OCI-LY1 (cell line): ENCODE results near the gene DOCK1.

Source experiments
- CTCF ChIP-seq: fragments of 200-600 bp; sonication (generic), shearing (Covaris generic); IDR thresholded peaks from 2 replicates; pipeline ENCODE4 v1.5.1; 2017; ENCODE audit warnings: mild to moderate bottlenecking, antibody characterized with exemption, low read length, moderate library complexity, mixed read lengths
- EZH2 ChIP-seq: fragments of 200-600 bp; sonication (generic), shearing (Covaris generic); IDR thresholded peaks from 2 replicates; pipeline ENCODE4 v1.8.0; 2017; ENCODE audit warnings: borderline replicate concordance, mixed run types, mild to moderate bottlenecking, antibody characterized with exemption, low read length, moderate library complexity, mixed read lengths

DNA sequence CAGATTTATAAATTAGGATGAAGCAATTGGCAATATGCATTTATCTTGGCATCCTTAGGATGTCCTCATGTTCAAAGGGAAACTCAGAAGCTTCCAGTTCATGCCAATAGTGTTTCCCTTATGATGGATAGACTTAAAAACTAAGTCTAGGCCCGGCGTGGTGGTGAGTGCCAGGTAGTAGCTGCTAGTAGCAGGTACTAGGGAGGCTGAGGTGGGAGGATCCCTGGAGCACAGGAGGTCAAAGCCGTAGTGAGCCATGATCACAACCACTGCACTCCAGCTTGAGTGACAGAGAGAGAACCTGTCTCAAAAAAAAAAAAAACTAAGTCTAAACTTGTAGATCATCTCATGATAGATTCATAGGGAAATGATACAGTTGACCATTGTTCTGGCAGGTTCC is 115.0 kb downstream of the DOCK1 start:
- TF ChIP-seq CTCF (no peak), EZH2 (no peak)
